Measurements from ENCODE around the gene ERC1. TPM values are rescaled to one million over a fixed set of nuclear protein-coding genes. Genes with fewer than 3 reads are reported as not detected.

ERC1 gene
- total and polyA plus RNA-seq, 2 donors from 2014 or later: 5.1 to 68.3 TPM

DNA sequence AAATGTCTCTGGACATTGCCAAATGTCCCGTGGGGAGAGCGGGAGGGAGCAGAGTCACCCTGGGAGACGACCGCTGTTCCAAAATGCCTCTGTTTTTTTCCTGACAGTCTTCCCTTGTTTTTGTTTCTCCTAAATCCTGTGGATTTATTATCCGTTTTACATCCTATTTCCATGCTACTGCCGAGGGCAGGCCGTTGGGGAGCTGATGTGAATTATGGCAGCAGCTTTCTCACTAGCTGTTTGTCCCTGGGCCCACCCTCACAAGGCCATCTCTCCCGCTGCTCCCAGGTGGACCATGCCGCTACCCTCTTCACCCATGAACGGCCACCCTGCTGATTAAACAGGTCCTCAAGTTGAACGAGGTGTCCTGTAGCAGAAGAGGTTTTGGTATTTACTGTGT lies 548.1 kb downstream of the ERC1 start:
- no peak overlapping the region for H3K9ac ChIP-seq (ENCODE audit: low read length in 3 of 3)
- no peaks in the 10 kb centered on the region for H3K36me3 ChIP-seq (ENCODE audit: control insufficient read depth in 2 of 3, insufficient read depth in 3 of 3, low read length in 3 of 3)
- no peak for FAIRE-seq
- H3K27me3 ChIP-seq (ENCODE audit: control insufficient read depth, insufficient read depth, low read length): peaks cover 2% of the 10 kb centered on the region
- intact Hi-C loops (cut with DNase I): no loop called here
- no peaks in the 10 kb centered on the region for H3K9me3 ChIP-seq (ENCODE audit: control insufficient read depth in 2 of 3, insufficient read depth in 1 of 3, low read length in 3 of 3)
- no peak overlapping the region for H3K4me3 ChIP-seq (ENCODE audit: low read length in 3 of 3)
- H3K4me1 ChIP-seq (ENCODE audit: control insufficient read depth in 2 of 3, insufficient read depth in 2 of 3, low read depth in 1 of 3, low read length in 3 of 3): no peaks in the 10 kb centered on the region
- H3K27ac ChIP-seq (ENCODE audit: low read depth in 2 of 2, low read length in 2 of 2): no peak overlapping the region
- peak in 3 of 5 donors; percentile 24 to 51 (median 46) for DNase-seq
- TF ChIP-seq CTCF (IDR thresholded peaks at IDR 0.05; ENCODE audit: borderline replicate concordance, extremely low read depth, insufficient read depth): no peak

GRCh38 chr12:1540690-1541089 lies 549.7 kb downstream of the ERC1 start:
- H3K9me3 ChIP-seq (ENCODE audit: control insufficient read depth in 2 of 3, insufficient read depth in 1 of 3, low read length in 3 of 3): no peaks in the 10 kb centered on the region
- no peak overlapping the region for H3K9ac ChIP-seq (ENCODE audit: low read length in 3 of 3)
- H3K36me3 ChIP-seq (ENCODE audit: control insufficient read depth in 2 of 3, insufficient read depth in 3 of 3, low read length in 3 of 3): no peaks in the 10 kb centered on the region
- no peaks in the 10 kb centered on the region for H3K4me1 ChIP-seq (ENCODE audit: control insufficient read depth in 2 of 3, insufficient read depth in 2 of 3, low read depth in 1 of 3, low read length in 3 of 3)
- no peak for TF ChIP-seq CTCF (IDR thresholded peaks at IDR 0.05; ENCODE audit: borderline replicate concordance, extremely low read depth, insufficient read depth)
- FAIRE-seq (no peak), DNase-seq (no peak)
- H3K27ac ChIP-seq (ENCODE audit: low read depth in 2 of 2, low read length in 2 of 2): no peak overlapping the region
- H3K27me3 ChIP-seq (ENCODE audit: control insufficient read depth, insufficient read depth, low read length): peaks cover 2% of the 10 kb centered on the region
- intact Hi-C loops (cut with DNase I): no loop called here
- no peak overlapping the region for H3K4me3 ChIP-seq (ENCODE audit: low read length in 3 of 3)

- FAIRE-seq (no peak), DNase-seq (no peak)
- intact Hi-C loops (cut with DNase I): no loop called here
- no peaks in the 10 kb centered on the region for H3K36me3 ChIP-seq (ENCODE audit: control insufficient read depth in 2 of 3, insufficient read depth in 3 of 3, low read length in 3 of 3)
- H3K27ac ChIP-seq (ENCODE audit: low read depth in 2 of 2, low read length in 2 of 2): no peak overlapping the region
- no peaks in the 10 kb centered on the region for H3K4me1 ChIP-seq (ENCODE audit: control insufficient read depth in 2 of 3, insufficient read depth in 2 of 3, low read depth in 1 of 3, low read length in 3 of 3)
- no peak overlapping the region for H3K9ac ChIP-seq (ENCODE audit: low read length in 3 of 3)
- no peaks in the 10 kb centered on the region for H3K9me3 ChIP-seq (ENCODE audit: control insufficient read depth in 2 of 3, insufficient read depth in 1 of 3, low read length in 3 of 3)
- peaks cover 4% of the 10 kb centered on the region for H3K27me3 ChIP-seq (ENCODE audit: control insufficient read depth, insufficient read depth, low read length)
- no peak for TF ChIP-seq CTCF (IDR thresholded peaks at IDR 0.05; ENCODE audit: borderline replicate concordance, extremely low read depth, insufficient read depth)
- H3K4me3 ChIP-seq (ENCODE audit: low read length in 3 of 3): no peak overlapping the region
Observed at GRCh38 chr12:1542599-1542998, 551.6 kb downstream of the ERC1 start.

Measured in kidney (tissue), 14 donors.